Heart left ventricle (tissue), 13 donors: ENCODE data around the gene EWSR1.

ENCODE experiments used
- POLR2A ChIP-seq, 2 donors: fragments of 450-650 bp; IDR thresholded peaks; one replicate each; pipeline ENCODE4 v1.6.1; 2017; ENCODE audit warnings: antibody characterized with exemption in 2 of 2, mild to moderate bottlenecking in 2 of 2, moderate library complexity in 2 of 2
- TF ChIP-seq, protein P1 (sequence below), 12 donors: fragments of 200-600 bp; sonication (generic) in 4 of 12; IDR thresholded peaks; one replicate each; pipeline versions ENCODE4 v1.5.0 to v1.8.0; 2018 to 2022; ENCODE audit warnings: antibody characterized with exemption in 12 of 12, mild to moderate bottlenecking in 5 of 12
- donor health status: ischemic (EF 13 %, LVEDD 7.1; RV severe dilation, severe dysfunction).
- donor health status: DM: no; HTN: yes; CAD: no.
- donor health status: DM: no; HTN: no; CAD: no.
- donor health status: ischemic (EF 25% LVEDD 6.9; RV normal size, moderate dysfunction).
- donor health status: ischemic (EF 25% LVEDD 5.7; RV mildly dilated, moderate dysfunction).
- donor health status: ischemic (EF 35%, LVEDD 5.7; RV mildly dilated, moderate dysfunction).
- donor health status: nonischemic (EF 11% LVEDD 7.7; RV severe dilation, severe dysfunction).
- donor health status: DM: yes; HTN: yes; CAD: no.
- donor health status: PGD.
- donor health status: ischemic (EF 29% LVEDD 5.4; RV normal size, mild dysfunction).
- donor health status: nonischemic (EF 23%, LVEDD 6.1; RV moderate dilation, normal function).

DNA sequence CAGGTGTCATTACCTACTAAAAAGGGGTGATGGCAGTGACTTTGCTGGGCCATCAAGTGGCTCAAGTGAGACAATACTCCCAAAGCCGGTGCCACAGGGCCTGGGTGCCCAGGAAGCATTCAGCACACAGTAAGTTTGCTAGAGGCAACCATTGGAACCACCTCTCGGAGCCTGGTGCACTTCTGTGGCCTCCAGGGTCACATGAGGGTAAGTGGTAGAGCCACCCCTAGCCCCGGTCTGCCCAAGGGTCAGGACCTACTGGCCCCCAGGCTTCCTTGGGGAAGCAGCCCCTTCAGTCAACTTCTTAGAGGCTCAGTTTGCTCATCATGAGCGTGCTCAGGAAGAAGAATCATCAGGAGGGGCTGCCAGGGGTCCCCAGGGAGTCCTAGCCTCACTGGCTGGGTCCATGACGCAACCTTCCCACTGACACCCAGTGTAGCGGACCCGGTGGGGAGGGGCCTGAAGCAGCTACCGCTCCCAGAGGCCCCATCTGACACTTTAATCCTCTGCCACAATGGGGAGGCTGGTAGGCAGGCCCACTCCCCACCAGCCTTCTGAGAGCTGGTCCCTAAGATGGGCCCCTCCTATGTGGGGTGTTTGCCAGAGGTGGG is 64.9 kb downstream of the EWSR1 start:
- TF ChIP-seq, protein P1, sequence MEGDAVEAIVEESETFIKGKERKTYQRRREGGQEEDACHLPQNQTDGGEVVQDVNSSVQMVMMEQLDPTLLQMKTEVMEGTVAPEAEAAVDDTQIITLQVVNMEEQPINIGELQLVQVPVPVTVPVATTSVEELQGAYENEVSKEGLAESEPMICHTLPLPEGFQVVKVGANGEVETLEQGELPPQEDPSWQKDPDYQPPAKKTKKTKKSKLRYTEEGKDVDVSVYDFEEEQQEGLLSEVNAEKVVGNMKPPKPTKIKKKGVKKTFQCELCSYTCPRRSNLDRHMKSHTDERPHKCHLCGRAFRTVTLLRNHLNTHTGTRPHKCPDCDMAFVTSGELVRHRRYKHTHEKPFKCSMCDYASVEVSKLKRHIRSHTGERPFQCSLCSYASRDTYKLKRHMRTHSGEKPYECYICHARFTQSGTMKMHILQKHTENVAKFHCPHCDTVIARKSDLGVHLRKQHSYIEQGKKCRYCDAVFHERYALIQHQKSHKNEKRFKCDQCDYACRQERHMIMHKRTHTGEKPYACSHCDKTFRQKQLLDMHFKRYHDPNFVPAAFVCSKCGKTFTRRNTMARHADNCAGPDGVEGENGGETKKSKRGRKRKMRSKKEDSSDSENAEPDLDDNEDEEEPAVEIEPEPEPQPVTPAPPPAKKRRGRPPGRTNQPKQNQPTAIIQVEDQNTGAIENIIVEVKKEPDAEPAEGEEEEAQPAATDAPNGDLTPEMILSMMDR (IDR thresholded peaks at IDR 0.05): no peak
- TF ChIP-seq POLR2A (IDR thresholded peaks at IDR 0.05): no peak
